ENCODE results near the gene EZH1. TPM values are rescaled to one million over a fixed set of nuclear protein-coding genes. Genes with fewer than 3 reads are reported as not detected.
A peak's percentile ranks its signal among the peaks of the same experiment; 100 is the strongest.

The EZH1 gene
- total and polyA plus RNA-seq, 10 of the 15 experiments (the other 5 are each of a cell fraction or from before 2014, with no cell fraction given) = 6.1 to 43.3 (median 16.8) TPM

GRCh38 chr17:42773290-42774035 lies 28.6 kb upstream of the EZH1 start, which contains the start of gene VPS25:
VPS25 (plus strand) TSS chr17:42773449; CDS start chr17:42773476, 27 bp downstream.
- FAIRE-seq = peak; percentile 83
- peak; percentile 49 for TF ChIP-seq SP1 (IDR thresholded peaks at IDR 0.05; ENCODE audit: low read depth, low read length)
- TF ChIP-seq POLR2A (IDR thresholded peaks at IDR 0.05; ENCODE audit: low read depth, low read length) = peak; percentile 97
- 0 out of 2 replicates have a peak, but pooled peaks have one; percentile 57 for TF ChIP-seq CREM (IDR thresholded peaks at IDR 0.05; ENCODE audit: low read depth)
- TF ChIP-seq, protein P1, sequence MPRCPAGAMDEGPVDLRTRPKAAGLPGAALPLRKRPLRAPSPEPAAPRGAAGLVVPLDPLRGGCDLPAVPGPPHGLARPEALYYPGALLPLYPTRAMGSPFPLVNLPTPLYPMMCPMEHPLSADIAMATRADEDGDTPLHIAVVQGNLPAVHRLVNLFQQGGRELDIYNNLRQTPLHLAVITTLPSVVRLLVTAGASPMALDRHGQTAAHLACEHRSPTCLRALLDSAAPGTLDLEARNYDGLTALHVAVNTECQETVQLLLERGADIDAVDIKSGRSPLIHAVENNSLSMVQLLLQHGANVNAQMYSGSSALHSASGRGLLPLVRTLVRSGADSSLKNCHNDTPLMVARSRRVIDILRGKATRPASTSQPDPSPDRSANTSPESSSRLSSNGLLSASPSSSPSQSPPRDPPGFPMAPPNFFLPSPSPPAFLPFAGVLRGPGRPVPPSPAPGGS (IDR thresholded peaks at IDR 0.05; ENCODE audit: borderline replicate concordance, insufficient read depth, low read depth, low read length, poor library complexity, severe bottlenecking) = no peak
- TF ChIP-seq, protein P2, sequence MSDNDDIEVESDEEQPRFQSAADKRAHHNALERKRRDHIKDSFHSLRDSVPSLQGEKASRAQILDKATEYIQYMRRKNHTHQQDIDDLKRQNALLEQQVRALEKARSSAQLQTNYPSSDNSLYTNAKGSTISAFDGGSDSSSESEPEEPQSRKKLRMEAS (IDR thresholded peaks at IDR 0.05; ENCODE audit: low read depth, low read length) = no peak
- TF ChIP-seq BCL11A (IDR thresholded peaks at IDR 0.05; ENCODE audit: low read depth, low read length) = peak; percentile 25; the same call in 1 of the 2 replicates
- peak; percentile 73; the same call in 1 of the 2 replicates for TF ChIP-seq SMARCA5 (IDR thresholded peaks at IDR 0.05)
- peak; percentile 65; the same call in 1 of the 2 replicates for TF ChIP-seq GATAD2B (conservative IDR thresholded peaks at IDR 0.05; ENCODE audit: low read depth)
- peak; percentile 76; the same call in 1 of the 2 replicates for TF ChIP-seq RB1 (IDR thresholded peaks at IDR 0.05; ENCODE audit: borderline replicate concordance)
- TF ChIP-seq, protein P3, sequence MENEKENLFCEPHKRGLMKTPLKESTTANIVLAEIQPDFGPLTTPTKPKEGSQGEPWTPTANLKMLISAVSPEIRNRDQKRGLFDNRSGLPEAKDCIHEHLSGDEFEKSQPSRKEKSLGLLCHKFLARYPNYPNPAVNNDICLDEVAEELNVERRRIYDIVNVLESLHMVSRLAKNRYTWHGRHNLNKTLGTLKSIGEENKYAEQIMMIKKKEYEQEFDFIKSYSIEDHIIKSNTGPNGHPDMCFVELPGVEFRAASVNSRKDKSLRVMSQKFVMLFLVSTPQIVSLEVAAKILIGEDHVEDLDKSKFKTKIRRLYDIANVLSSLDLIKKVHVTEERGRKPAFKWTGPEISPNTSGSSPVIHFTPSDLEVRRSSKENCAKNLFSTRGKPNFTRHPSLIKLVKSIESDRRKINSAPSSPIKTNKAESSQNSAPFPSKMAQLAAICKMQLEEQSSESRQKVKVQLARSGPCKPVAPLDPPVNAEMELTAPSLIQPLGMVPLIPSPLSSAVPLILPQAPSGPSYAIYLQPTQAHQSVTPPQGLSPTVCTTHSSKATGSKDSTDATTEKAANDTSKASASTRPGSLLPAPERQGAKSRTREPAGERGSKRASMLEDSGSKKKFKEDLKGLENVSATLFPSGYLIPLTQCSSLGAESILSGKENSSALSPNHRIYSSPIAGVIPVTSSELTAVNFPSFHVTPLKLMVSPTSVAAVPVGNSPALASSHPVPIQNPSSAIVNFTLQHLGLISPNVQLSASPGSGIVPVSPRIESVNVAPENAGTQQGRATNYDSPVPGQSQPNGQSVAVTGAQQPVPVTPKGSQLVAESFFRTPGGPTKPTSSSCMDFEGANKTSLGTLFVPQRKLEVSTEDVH (IDR thresholded peaks at IDR 0.05; ENCODE audit: low read depth, partially characterized antibody) = peak; percentile 95
- 0 out of 2 replicates have a peak, but pooled peaks have one; percentile 36 for TF ChIP-seq TARDBP (IDR thresholded peaks at IDR 0.05; ENCODE audit: borderline replicate concordance)
- TF ChIP-seq ZNF217 (IDR thresholded peaks at IDR 0.05) = no peak
- peak; percentile 50; the same call in 1 of the 2 replicates for TF ChIP-seq CBFB (IDR thresholded peaks at IDR 0.05; ENCODE audit: low read depth)
- no peak; the same call in 1 of the 2 replicates for TF ChIP-seq SREBF2 (IDR thresholded peaks at IDR 0.05; ENCODE audit: low read length)
- no peak for TF ChIP-seq HDAC2 (IDR thresholded peaks at IDR 0.05)
- TF ChIP-seq DPF2 (IDR thresholded peaks at IDR 0.05) = no peak; the same call in 1 of the 2 replicates

More at GRCh38 chr17:42773290-42774035, 28.6 kb upstream of the EZH1 start, which contains the start of gene VPS25:
- Histone ChIP-seq H3K9ac (ENCODE audit: control insufficient read depth, insufficient read depth, low read length) (peak within 1 kb of the TSS; percentile 97), H3K27ac (ENCODE audit: control insufficient read depth, insufficient read depth) (peak within 1 kb of the TSS; percentile 86), H3K4me1 (ENCODE audit: control insufficient read depth, insufficient read depth, low read length) (peaks cover 26% of the 10 kb centered on the region), H3K4me2 (ENCODE audit: control insufficient read depth, insufficient read depth) (peak within 1 kb of the TSS; percentile 88), H4K20me1 (ENCODE audit: control insufficient read depth, insufficient read depth) (no peaks in the 10 kb centered on the region), H3K27me3 (replicated peaks in 1 of 2; ENCODE audit: control insufficient read depth in 2 of 2, insufficient read depth in 2 of 2, low read length in 1 of 2) (no peaks in the 10 kb centered on the region), H3K79me2 (ENCODE audit: control insufficient read depth, insufficient read depth, low read length) (peaks cover 9% of the 10 kb centered on the region), H3K9me3 (replicated peaks; ENCODE audit: control insufficient read depth, insufficient read depth, low read length) (no peaks in the 10 kb centered on the region), H2AFZ (ENCODE audit: control insufficient read depth, low read depth, low read length) (peak within 1 kb of the TSS; percentile 99), H3K36me3 (ENCODE audit: control insufficient read depth in 2 of 2, insufficient read depth in 2 of 2, low read length in 1 of 2) (peaks cover 0 to 2% of the 10 kb centered on the region in 2 experiments; a peak in 3 of 4 replicates), H3K4me3 (peak within 1 kb of the TSS; percentile 75)
- BruUV-seq (replicated peaks) = TSS peak; percentile 83
- ChIA-PET SMC1A (ENCODE audit: uncharacterized antibody, unreplicated experiment) (interaction anchor here (0.8 to 3.1 kb wide), 11 partner anchors 10 to 237 kb away, joined by 3 to 20 read pairs (median 3); partner anchors contain the start of genes NAGLU, PSMC3IP and RAMP2), POLR2A (interaction anchor here (0.5 to 2.3 kb wide), 14 partner anchors 10 to 225 kb away, joined by 3 to 11 read pairs (median 3); partner anchors contain the start of genes BECN1, RETREG3, RPL27 and TUBG1), RAD21 (ENCODE audit: unreplicated experiment) (interaction anchor here (1.3 to 3.1 kb wide), 9 partner anchors 10 to 225 kb away, joined by 3 to 18 read pairs (median 6); partner anchors contain the start of genes BECN1, PSMC3IP and RPL27), CTCF (interaction anchor here (0.9 to 3.2 kb wide), 19 partner anchors 10 to 225 kb away, joined by 3 to 38 read pairs (median 4); partner anchors contain the start of genes BECN1, CCR10, CNTD1 and COA3)
- DNase-seq (ENCODE audit: low read depth, low spot score) (no peak), ATAC-seq (peak; percentile 93)
- in situ Hi-C loops (cut with MboI) = no loop called here
- WGBS (ENCODE audit: insufficient coverage, insufficient replicate concordance, low lambda C conversion rate, missing lambda C conversion rate) = 5% methylated on average over 39 of the region's 39 CpGs
- intact Hi-C loops (cut with micrococcal nuclease; ENCODE audit: unreplicated experiment) = no loop called here

Measured in GM12878 (cell line).